GM21526 (cell line): ENCODE data around the gene AUNIP.
"Not testable (repeated sequence)": the region's sequence is repeated elsewhere in the genome, so short reads cannot be mapped to it uniquely, and the experiment has no call there.

Source experiments
- ATAC-seq: cut with Tn5 transposase; IDR thresholded peaks from one replicate; pipeline ENCODE4 v1.9.1; 2021; ENCODE audit warnings: moderate library complexity; ENCODE audit not compliant: unreplicated experiment, low FRiP score

Gene AUNIP

GRCh38 chr1:25867210-25867991 lies 8.1 kb upstream of the AUNIP start:
- no peak for ATAC-seq

GRCh38 chr1:25866288-25866687 lies 7.0 kb upstream of the AUNIP start:
- no peak for ATAC-seq

DNA sequence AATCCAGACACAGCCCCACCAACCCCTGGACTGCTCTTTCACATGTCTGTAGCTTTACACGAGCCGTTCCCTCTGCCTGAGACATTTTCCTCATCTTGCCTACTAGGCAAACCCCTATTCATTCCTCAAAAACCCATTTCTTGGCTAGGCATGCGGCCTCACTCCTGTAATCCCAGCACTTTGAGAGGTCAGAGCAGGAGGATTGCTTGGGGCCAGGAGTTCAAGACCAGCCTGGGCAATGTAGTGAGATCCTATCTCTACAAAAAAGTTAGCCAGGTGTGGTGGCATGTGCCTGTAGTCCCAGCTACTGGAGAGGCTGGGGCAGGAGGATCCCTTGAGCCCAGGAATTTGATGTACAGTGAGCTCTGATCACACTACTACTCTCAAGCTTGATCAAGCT lies 5.2 kb upstream of the AUNIP start:
- no peak for ATAC-seq

DNA sequence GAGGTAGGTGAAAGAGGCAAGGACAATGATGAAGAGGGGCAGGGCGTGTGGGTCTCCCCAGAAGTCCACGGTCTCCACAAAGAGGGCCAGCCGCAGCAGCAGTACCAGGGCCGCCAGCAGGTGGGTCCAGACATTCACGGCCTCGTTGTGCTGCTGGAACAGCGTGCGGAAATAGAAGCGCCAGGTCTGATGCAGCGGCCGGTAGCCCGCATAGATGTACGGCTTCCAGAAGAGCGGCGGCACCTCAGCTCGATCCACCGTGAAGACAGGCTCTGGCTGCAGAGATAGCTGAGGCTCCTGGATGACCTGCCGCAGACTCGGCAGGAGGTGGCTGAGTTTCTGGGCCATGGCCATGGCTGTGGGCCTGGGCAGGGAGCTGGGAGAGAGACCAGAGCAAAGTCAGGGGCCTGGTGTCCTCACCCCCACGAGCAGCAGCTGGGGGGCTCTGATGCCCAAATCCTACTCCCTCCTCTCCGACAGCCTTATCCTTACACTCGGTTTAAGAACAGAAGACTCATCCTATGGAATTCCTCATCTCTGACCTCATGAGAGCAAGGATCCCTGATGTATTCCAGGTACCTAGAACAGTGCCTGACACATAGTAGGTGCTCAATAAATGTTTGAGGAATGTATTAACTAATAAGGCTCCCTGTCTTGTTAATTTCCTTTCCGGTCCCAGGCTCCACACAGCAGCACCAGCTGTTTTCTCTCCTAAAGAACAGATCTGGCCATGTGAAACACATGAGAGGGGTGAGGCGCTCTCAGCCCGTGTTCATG lies 4.4 kb upstream of the AUNIP start:
- no peak for ATAC-seq

GRCh38 chr1:25862785-25863485 lies 3.7 kb upstream of the AUNIP start:
- ATAC-seq, result no peak

DNA sequence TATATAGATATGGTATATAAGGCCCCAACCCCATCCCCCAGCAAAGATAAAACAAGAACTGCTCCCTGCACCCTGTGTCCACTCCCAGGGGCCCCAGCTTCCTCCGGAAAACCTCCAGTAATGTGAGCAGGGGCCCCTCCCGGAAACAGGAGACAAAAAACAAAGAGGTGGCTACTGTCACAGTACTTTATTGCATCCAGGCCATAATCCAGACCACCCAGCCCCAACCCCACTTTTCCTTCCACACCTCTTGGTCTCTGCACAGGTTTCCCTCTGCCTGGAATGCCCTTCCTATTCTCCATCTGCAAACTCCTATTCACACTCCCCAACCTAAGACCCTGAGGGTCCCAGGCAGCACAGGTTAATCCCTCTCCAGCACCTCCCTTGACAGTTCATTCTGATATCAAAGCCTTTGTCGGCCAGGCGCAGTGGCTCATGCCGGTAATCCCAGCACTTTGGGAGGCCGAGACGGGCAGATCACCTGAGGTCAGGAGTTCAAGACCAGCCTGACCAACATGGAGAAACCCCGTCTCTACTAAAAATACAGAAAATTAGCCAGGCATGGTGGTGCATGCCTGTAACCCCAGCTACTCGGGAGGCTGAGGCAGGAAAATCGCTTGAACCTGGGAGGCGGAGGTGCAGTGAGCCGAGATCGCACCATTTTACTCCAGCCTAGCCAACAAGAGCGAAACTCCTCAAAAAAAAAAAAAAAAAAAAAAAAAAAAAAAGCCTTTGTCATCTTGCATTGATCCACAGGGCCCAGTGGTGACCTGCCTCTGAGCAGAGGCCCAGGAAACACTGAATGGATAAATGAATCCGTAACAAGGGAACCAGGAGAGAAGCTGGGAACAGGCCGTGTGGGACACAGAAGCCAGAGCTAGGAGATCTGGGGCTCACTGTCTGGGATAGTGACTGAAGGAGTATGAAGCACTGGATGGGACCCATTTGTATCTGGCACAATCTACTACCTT lies 2.3 kb upstream of the AUNIP start:
- ATAC-seq, result no peak

DNA sequence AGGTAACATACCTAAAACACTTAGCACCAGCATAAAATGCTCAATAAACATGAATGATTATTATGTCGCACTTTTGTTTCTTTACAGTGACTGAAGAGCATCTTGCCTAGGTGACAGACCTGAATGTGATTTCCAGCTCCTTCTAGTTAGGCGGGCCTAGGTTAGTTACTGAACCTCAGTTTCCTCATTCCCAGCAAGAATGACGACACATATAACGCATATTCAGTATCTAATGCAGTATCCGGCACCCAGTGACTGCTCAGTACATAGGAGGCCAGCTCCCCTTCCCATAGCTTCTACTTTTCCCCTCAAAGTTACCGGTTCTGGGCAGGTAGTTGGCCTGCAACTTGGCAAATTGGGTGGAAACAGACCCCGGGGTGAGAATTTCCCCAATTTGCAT lies 763 bp downstream of the AUNIP start:
- no peak for ATAC-seq

GRCh38 chr1:25856856-25857255 lies 2.4 kb downstream of the AUNIP start:
- ATAC-seq, result no peak

DNA sequence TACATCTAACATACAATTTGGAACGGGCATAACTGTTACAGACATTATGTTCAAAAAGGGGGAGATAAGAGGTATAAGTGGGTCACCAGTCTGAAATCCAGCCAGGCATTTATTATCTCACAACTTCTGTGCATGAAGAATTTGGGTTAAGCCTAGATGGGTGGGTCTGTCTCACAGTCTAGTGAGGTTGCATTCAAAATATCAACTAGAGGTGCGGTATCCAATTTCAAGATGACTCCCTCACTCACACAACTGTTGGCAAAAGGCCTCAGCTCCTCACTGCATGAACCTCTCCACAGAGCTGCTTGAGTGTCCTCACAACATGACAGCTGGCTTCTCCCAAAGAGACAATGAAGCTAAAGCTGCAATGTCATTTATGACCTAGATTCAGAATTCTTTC lies 4.7 kb downstream of the AUNIP start:
- no peak for ATAC-seq

DNA sequence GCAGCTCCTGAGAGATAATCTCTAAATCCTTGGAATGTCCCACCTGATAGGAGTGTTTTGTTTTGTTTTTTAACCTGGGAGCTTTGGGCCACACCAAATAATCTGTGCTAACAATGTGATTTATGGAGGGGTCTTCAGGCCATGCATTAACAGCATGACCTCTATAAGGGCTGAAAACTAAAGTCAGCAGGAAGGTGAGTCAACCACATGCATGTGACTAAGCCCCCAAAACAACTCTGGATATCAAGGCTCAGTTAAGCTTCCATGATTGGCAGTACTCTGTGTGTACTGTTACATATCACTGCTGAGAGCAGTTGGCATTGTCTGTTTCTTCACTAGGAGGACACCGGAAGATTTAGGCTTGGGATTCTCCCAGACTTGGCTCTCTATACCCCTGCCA lies 10.7 kb downstream of the AUNIP start:
- ATAC-seq, result no peak

GRCh38 chr1:25847929-25848328 lies 11.3 kb downstream of the AUNIP start:
- ATAC-seq, result no peak

- ATAC-seq, result no peak
These were observed 13.6 kb downstream of the AUNIP start for GRCh38 chr1:25845664-25846063.

GRCh38 chr1:25844536-25845337 lies 14.5 kb downstream of the AUNIP start:
- no peak for ATAC-seq

DNA sequence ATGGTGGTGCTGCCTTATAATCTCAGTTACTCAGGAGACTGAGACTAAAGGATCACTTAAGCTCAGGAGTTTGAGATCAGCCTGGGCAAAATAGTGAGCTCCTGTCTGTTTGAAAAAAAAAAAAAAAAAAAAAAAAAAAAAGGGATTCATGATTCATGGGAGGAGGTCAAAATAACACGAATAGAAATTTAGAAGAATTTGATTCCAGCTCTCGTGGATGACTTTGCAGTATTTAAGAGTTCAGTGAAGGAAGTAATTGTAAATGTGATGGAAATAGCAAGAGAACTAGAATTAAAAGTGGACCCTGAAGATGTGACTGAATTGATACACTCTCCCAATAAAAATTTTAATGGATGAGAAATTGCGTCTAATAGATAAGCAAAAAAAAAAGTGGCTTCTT lies 15.8 kb downstream of the AUNIP start:
- ATAC-seq, result no peak

DNA sequence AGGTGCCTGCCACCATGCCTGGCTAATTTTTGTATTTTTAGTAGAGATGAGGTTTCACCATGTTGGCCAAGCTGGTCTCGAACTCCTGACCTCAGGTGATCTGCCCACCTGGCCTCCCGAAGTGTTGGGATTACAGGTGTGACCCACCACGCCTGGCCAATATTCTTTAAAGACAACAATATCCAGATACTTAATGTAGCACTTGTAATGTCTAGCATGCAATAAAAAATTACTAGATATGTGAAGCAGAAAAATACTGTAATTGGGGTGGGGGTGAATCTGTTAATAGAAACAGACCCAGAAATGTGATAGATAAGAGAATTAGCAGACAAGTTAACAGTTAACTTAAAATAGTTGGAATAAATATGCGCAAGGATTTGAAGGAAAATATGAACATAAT lies 19.4 kb downstream of the AUNIP start:
- ATAC-seq, result not testable (repeated sequence)

DNA sequence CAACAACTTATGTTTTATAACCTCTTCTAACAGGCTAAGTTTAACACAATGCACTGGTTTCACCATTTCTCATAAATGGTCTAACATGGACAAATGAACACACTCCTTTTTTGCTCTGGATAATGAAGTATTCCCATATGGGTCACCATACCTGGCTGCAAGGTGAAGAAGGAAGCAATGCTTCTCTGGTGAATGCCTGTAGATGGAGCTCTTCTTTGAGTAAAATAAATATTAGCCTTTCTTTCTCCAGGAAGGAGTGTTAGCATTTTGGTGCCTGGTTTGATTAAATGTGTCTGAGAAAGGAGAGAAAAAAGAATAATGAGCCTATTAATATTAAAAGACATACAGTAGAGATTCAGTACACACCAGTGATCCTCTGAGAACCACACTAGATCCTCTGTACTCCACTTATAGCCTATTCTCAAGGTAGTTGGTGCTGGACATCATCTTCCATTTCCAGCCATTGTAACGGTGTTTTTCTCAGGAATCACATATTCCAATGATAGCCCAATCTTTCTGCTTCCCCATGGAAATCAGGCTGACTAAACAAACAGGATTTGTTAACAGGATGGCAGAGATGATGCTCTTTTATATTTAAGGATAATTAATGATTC lies 21.9 kb downstream of the AUNIP start:
- ATAC-seq, result no peak

DNA sequence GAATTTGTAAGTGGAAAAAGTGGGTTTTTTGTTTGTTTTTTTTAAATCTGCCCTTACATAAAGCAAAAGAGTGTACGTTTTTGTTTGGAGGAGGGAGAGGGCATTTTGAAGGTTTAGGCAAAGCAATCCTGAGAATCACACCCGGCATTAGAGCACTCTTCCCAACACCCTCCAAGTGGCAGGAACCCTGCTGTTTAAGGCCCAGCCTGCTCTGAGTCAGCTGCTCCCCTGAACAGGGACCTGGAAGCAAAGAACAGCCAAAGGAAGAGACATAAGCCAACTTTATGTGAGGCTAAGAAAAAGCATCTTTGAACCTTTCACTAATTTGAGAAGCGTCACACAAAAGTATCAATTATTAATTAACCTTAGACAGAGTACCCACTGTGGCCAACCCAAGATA lies 22.6 kb downstream of the AUNIP start:
- no peak for ATAC-seq

DNA sequence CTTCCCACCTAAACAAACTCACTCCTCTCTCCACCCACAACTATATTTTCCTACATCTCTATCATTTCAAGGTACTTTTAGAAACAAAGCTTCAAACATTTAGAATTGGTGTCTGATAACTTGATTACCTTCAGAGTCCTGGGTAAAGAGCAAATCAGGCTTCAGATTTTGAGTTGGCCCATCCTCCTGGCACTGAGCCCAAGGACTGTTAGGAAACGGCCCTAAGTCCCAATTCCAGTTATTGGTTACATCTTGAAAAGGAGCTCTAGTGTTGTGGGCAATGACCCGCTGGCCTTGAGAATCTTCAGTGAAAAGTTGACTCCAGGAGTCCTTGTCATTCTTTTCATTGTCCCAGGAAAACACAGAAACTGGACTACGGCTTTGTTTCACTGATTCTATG lies 24.4 kb downstream of the AUNIP start:
- no peak for ATAC-seq

DNA sequence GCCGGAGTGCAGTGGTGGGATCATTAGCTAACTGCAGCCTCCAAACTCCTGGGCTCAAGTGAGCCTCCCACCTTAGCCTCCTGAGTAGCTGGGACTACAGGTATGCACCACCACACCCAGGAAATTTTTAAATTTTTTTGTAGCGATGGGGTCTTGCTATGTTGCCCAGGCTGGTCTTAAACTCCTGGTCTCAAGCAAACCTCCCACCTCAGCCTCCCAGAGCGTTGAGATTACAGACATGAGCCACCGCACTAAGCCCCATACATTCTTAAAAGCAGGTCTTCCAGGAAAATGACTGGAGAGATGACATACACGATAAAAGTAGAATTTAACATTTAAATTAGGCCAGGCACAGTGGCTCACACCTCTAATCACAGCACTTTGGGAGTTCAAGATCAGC lies 26.1 kb downstream of the AUNIP start:
- ATAC-seq, result no peak
